HEK293 (cell line): Measurements from ENCODE around the gene RTP5.

ENCODE experiments used
- PBX3 ChIP-seq: sonication (generic); formaldehyde crosslinking; IDR thresholded peaks from 2 replicates; pipeline ENCODE4 v1.8.1; 2022; ENCODE audit warnings: mild to moderate bottlenecking, moderate library complexity, missing genetic modification reagents
- ZNF362 ChIP-seq: fragments of 450-650 bp; formaldehyde crosslinking; IDR thresholded peaks from 2 replicates; pipeline ENCODE4 v1.5.1; 2016; ENCODE audit warnings: missing biosample characterization, missing genetic modification characterization

- no peak for TF ChIP-seq ZNF362 (tag by site-specific recombination)
- no peak for TF ChIP-seq PBX3 (CRISPR knock-in tag)
Observed at GRCh38 chr2:241841181-241842066, 28.1 kb upstream of the RTP5 start.
